Epithelial cell of proximal tubule (primary cell): Measurements from ENCODE around the gene SNAI3. TPM values are rescaled to one million over a fixed set of nuclear protein-coding genes. Genes with fewer than 3 reads are reported as not detected.

ENCODE experiments used
- DNase-seq: peaks from one replicate; pipeline ENCODE4 v3.0.0-alpha.2; 2011; ENCODE audit warnings: low read depth
- H3K4me3 ChIP-seq: 2 replicates; pipeline ENCODE4 v1.5.1; 2011; ENCODE audit warnings: low read depth, mild to moderate bottlenecking, low read length
- CTCF ChIP-seq: conservative IDR thresholded peaks from 2 replicates; pipeline ENCODE4 v1.5.1; 2012; ENCODE audit warnings: low read depth, mild to moderate bottlenecking, low read length
- total RNA-seq: library from RNA; depleted of rRNA; stranded (reverse); fragments of >200 nt; gene quantifications from 2 replicates; pipeline ENCODE4 v1.2.3, GENCODE V29; 2015

SNAI3 gene
- total RNA-seq, 1 donor from 2014 or later, result 0.23 TPM

GRCh38 chr16:88732961-88733294 lies 46.6 kb upstream of the SNAI3 start:
- no peak for TF ChIP-seq CTCF
- DNase-seq, result no peak
- no peak overlapping the region for H3K4me3 ChIP-seq

GRCh38 chr16:88732172-88732960 lies 46.1 kb upstream of the SNAI3 start:
- TF ChIP-seq CTCF, result no peak
- no peak for DNase-seq
- no peak overlapping the region for H3K4me3 ChIP-seq

GRCh38 chr16:88731699-88732098 lies 45.4 kb upstream of the SNAI3 start:
- no peak for DNase-seq
- no peak overlapping the region for H3K4me3 ChIP-seq
- TF ChIP-seq CTCF, result no peak

GRCh38 chr16:88730632-88731607 lies 44.6 kb upstream of the SNAI3 start:
- DNase-seq, result no peak

GRCh38 chr16:88727871-88728270 lies 41.6 kb upstream of the SNAI3 start:
- H3K4me3 ChIP-seq, result no peak overlapping the region
- no peak for TF ChIP-seq CTCF

More at GRCh38 chr16:88730632-88731607, 44.6 kb upstream of the SNAI3 start:
- no peak for TF ChIP-seq CTCF
- H3K4me3 ChIP-seq, result no peak overlapping the region

GRCh38 chr16:88726981-88727380 lies 40.7 kb upstream of the SNAI3 start:
- no peak overlapping the region for H3K4me3 ChIP-seq
- TF ChIP-seq CTCF, result no peak
- DNase-seq, result no peak

More at GRCh38 chr16:88727871-88728270, 41.6 kb upstream of the SNAI3 start:
- DNase-seq, result no peak
